Small intestine (tissue), 7 donors: ENCODE results near the gene GNAL. TPM values are rescaled to one million over a fixed set of nuclear protein-coding genes. Genes with fewer than 3 reads are reported as not detected.
"Not testable (repeated sequence)": the region's sequence is repeated elsewhere in the genome, so short reads cannot be mapped to it uniquely, and the experiment has no call there.

Experiments
- DNase-seq, 2 donors: peaks; one replicate each; pipeline versions ENCODE4 v3.0.0 to v3.0.0-alpha.2; 2013
- FAIRE-seq: peaks from 2 replicates; lab custom pipeline; 2012; peaks lifted over from hg19 to GRCh38; lab: Jason Lieb, UNC
- H3K27ac ChIP-seq, 3 donors: one replicate each; pipeline ENCODE4 v1.5.1; 2013; ENCODE audit warnings: low read length in 2 of 3, mild to moderate bottlenecking in 2 of 3, control low read depth in 1 of 3, inconsistent platforms in 1 of 3, low read depth in 1 of 3, moderate library complexity in 1 of 3
- H3K27me3 ChIP-seq, 3 donors: one replicate each; pipeline ENCODE4 v1.6.1; 2013; ENCODE audit warnings: low read length in 3 of 3, inconsistent platforms in 1 of 3; ENCODE audit not compliant: control insufficient read depth in 3 of 3, insufficient read depth in 3 of 3
- H3K36me3 ChIP-seq, 3 donors: one replicate each; pipeline ENCODE4 v1.6.1; 2013; ENCODE audit warnings: low read length in 3 of 3, inconsistent platforms in 1 of 3, low read depth in 1 of 3, mild to moderate bottlenecking in 1 of 3, moderate library complexity in 1 of 3; ENCODE audit not compliant: control insufficient read depth in 3 of 3, insufficient read depth in 2 of 3
- H3K4me1 ChIP-seq, 3 donors: one replicate each; pipeline ENCODE4 v1.6.1; 2013; ENCODE audit warnings: low read length in 2 of 3, inconsistent platforms in 1 of 3, low read depth in 1 of 3, mild to moderate bottlenecking in 1 of 3, moderate library complexity in 1 of 3; ENCODE audit not compliant: control insufficient read depth in 3 of 3, insufficient read depth in 2 of 3
- H3K4me3 ChIP-seq, 3 donors: one replicate each; pipeline ENCODE4 v1.5.1; 2013; ENCODE audit warnings: low read length in 3 of 3, control low read depth in 1 of 3, inconsistent platforms in 1 of 3, low read depth in 1 of 3, mild to moderate bottlenecking in 1 of 3, moderate library complexity in 1 of 3
- H3K9me3 ChIP-seq, 2 donors: one replicate each; pipeline ENCODE4 v1.6.1; 2013; ENCODE audit warnings: low read depth in 1 of 2, low read length in 1 of 2; ENCODE audit not compliant: control insufficient read depth in 2 of 2, insufficient read depth in 1 of 2
- WGBS, 3 donors: extraction: QIAGEN DNeasy Blood & Tissue Kit; methylation state at CpG; one replicate each; pipeline ENCODE4 v1.1.7; 2013; 5-methylcytosine and 5-hydroxymethylcytosine counted together
- polyA plus RNA-seq, 4 donors: library from polyadenylated mRNA; stranded (reverse) in 3 of 4; unstranded in 1 of 4; fragments of 200-250 nt in 3 of 4; fragments of 120-200 nt in 1 of 4; gene quantifications; one replicate each; pipeline versions ENCODE4 v1.2.1 to v1.2.3, GENCODE V29; 2013
- donor health status: healthy with polysubstance abuse.
- donor health status: control.
- donor health status: control.
- donor health status: Bipolar disorder and iron deficiency.
- donor health status: healthy.

GNAL gene
- polyA plus RNA-seq, 4 donors: 0.45 to 6.4 (median 1.4) TPM

- not testable (repeated sequence) for H3K36me3 ChIP-seq, FAIRE-seq, DNase-seq, H3K4me3 ChIP-seq, H3K27me3 ChIP-seq, H3K27ac ChIP-seq, H3K9me3 ChIP-seq, H3K4me1 ChIP-seq
- WGBS, 3 donors: 60 to 85% (median 76%) methylated on average over 4 of the region's 4 CpGs
These were observed 227.8 kb downstream of the GNAL start for GRCh38 chr18:11916880-11917279.

GRCh38 chr18:11919522-11919921, 230.5 kb downstream of the GNAL start:
- WGBS, 3 donors: 87 to 90% (median 87%) methylated on average over 5 of the region's 5 CpGs
- not testable (repeated sequence) for H3K4me3 ChIP-seq, H3K36me3 ChIP-seq, DNase-seq, FAIRE-seq, H3K27ac ChIP-seq, H3K4me1 ChIP-seq, H3K9me3 ChIP-seq, H3K27me3 ChIP-seq

GRCh38 chr18:11923450-11923849, 234.4 kb downstream of the GNAL start:
- no peak overlapping the region for H3K4me3 ChIP-seq
- DNase-seq (no peak), FAIRE-seq (no peak)
- no peaks in the 10 kb centered on the region for H3K9me3 ChIP-seq
- 77 to 97% (median 93%) methylated on average over 3 of the region's 3 CpGs for WGBS, 3 donors
- H3K4me1 ChIP-seq: no peaks in the 10 kb centered on the region
- H3K36me3 ChIP-seq: no peaks in the 10 kb centered on the region
- H3K27me3 ChIP-seq: no peaks in the 10 kb centered on the region
- no peak overlapping the region for H3K27ac ChIP-seq

- DNase-seq: no peak
- FAIRE-seq: no peak
- no peaks in the 10 kb centered on the region for H3K4me1 ChIP-seq
- WGBS, 3 donors: 73 to 78% (median 77%) methylated on average over 12 of the region's 12 CpGs
- H3K27ac ChIP-seq: no peak overlapping the region
- no peaks in the 10 kb centered on the region for H3K27me3 ChIP-seq
- no peaks in the 10 kb centered on the region for H3K9me3 ChIP-seq
- H3K36me3 ChIP-seq: no peaks in the 10 kb centered on the region
- no peak overlapping the region for H3K4me3 ChIP-seq
These were observed 236.9 kb downstream of the GNAL start for GRCh38 chr18:11925800-11926481.

GRCh38 chr18:11927497-11927896, 238.4 kb downstream of the GNAL start:
- Histone ChIP-seq H3K36me3 (no peaks in the 10 kb centered on the region), H3K27ac (no peak overlapping the region), H3K4me1 (no peaks in the 10 kb centered on the region), H3K4me3 (no peak overlapping the region), H3K9me3 (no peaks in the 10 kb centered on the region), H3K27me3 (no peaks in the 10 kb centered on the region)
- FAIRE-seq (no peak), DNase-seq (no peak)
- 33 to 60% (median 50%) methylated on average over 1 of the region's 1 CpG for WGBS, 3 donors

GRCh38 chr18:11932393-11932792, 243.3 kb downstream of the GNAL start:
- Histone ChIP-seq H3K4me1 (no peaks in the 10 kb centered on the region), H3K9me3 (no peaks in the 10 kb centered on the region), H3K27me3 (no peaks in the 10 kb centered on the region), H3K4me3 (no peak overlapping the region), H3K36me3 (no peaks in the 10 kb centered on the region), H3K27ac (no peak overlapping the region)
- DNase-seq: no peak
- 90 to 95% (median 93%) methylated on average over 14 of the region's 14 CpGs for WGBS, 3 donors
- FAIRE-seq: no peak

Other genes with a start within 250 kb of the GNAL start
- not detected for gene SLC35G4, start 79.7 kb upstream of the GNAL start, polyA plus RNA-seq
- gene CHMP1B, start 162.1 kb downstream of the GNAL start, polyA plus RNA-seq: 10 to 100 TPM; 38.1 to 71.3 (median 60.8) TPM
- gene MPPE1, start 219.1 kb downstream of the GNAL start, polyA plus RNA-seq: 10 to 100 TPM; 23.9 to 36.6 (median 26.3) TPM